HG03045 (cell line): ENCODE results near the gene PPIA.
"Not testable (repeated sequence)": the region's sequence is repeated elsewhere in the genome, so short reads cannot be mapped to it uniquely, and the experiment has no call there.

ENCODE experiments used
- ATAC-seq: cut with Tn5 transposase; IDR thresholded peaks from one replicate; pipeline ENCODE4 v1.9.1; 2021; ENCODE audit warnings: mild to moderate bottlenecking, moderate library complexity; ENCODE audit not compliant: unreplicated experiment

Gene PPIA

DNA sequence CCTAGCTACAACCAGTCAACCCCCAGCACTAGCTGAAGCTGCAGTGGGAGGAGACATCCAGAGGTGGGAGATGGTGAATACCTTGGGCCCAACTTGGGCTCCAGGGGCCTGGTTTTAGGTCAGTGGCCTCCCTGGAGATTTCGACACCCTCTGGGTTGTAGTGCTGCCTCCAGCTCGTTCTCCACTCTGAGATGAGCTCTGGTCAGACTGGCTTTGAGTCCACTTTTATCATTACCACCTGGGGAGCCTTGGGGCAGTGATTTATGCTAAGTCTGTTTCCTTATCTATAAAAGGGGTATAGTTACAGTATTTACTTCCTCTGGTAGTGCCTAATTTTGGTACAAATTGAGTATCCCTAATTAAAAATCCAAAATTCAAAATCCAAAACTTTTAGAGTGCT is 22.8 kb downstream of the PPIA start:
- no peak for ATAC-seq

DNA sequence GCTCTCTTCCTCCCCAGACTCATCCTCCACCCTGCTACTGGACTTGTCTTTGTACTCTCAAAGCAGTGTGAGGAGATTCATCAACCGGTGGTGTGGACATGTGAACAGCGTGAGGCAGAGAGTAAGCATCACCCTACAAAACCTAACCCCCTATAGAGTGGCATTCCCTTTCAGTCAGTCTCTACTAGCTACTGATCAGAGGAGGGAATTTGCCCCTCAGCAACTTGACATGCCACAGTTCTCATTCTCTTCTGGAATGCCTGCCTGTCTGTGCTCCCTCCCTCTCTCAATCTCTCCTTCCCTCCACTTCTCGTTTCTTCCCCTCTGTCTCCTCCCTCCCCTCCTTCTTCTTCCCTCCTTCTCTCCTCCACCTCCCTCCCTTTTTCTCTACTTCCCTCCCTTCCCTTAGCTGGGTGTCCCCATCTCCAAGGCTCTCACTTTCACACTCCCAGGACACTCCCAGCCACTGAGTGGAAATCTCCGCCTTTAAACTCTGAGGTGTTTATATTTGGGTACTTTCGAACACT is 26.8 kb downstream of the PPIA start:
- no peak for ATAC-seq

- ATAC-seq: no peak
These were observed 28.5 kb downstream of the PPIA start for GRCh38 chr7:44824894-44825526.

DNA sequence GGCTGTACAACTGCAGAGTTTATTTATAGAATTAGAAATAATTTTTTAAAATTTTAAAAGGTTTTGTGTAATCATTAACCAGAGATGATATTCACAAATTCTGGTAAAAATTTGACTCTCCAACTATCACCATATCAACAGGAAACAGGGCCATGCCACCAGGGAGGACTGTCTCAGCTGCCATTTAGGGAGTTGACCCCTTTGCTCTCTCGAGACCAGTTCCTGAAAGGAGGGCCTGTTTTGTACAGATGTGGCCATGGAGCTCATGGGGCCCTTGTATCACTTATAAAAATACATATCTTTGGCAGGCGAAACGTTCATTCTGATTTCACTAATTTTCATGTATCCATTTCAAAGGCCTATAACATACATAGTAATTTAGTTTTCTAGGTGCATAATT is 31.1 kb downstream of the PPIA start:
- ATAC-seq: no peak

- no peak for ATAC-seq
These were observed 42.3 kb downstream of the PPIA start for GRCh38 chr7:44838751-44839150.

GRCh38 chr7:44842675-44843074 is 46.2 kb downstream of the PPIA start:
- not testable (repeated sequence) for ATAC-seq

DNA sequence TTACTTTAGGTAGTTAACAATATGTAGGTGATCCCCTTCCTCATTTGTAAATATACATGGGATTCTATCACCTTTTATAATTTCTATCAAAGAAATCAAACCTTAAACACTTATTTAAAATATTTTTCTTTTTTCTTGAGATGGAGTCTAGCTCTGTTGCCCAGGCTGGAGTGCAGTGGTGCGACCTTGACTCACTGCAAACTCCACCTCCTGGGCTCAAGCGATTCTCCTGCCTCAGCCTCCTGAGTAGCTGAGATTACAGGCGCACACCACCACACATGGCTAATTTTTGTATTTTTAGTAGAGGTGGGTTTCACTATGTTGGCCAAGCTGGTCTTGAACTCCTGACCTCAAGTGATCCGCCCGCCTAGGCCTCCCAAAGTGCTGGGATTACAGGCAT is 47.0 kb downstream of the PPIA start:
- not testable (repeated sequence) for ATAC-seq

GRCh38 chr7:44845451-44845850 is 49.0 kb downstream of the PPIA start:
- no peak for ATAC-seq

DNA sequence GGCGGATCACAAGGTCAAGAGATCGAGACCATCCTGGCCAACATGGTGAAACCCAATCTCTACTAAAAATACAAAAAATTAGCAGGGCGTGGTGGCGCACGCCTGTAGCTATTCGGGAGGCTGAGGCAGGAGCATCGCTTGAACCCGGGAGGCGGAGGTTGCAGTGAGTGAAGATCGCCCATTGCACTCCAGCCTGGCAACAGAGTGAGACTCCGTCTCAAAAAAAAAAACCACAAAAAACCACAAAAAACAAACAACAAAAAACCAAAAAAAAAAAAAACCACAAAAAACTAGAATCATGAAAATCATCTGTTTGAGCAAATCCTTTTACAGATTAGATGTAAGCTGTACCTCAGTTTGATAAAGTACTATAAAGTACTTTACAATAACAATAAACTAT is 49.9 kb downstream of the PPIA start:
- not testable (repeated sequence) for ATAC-seq

- no peak for ATAC-seq
These were observed 50.5 kb downstream of the PPIA start for GRCh38 chr7:44846816-44847508.

DNA sequence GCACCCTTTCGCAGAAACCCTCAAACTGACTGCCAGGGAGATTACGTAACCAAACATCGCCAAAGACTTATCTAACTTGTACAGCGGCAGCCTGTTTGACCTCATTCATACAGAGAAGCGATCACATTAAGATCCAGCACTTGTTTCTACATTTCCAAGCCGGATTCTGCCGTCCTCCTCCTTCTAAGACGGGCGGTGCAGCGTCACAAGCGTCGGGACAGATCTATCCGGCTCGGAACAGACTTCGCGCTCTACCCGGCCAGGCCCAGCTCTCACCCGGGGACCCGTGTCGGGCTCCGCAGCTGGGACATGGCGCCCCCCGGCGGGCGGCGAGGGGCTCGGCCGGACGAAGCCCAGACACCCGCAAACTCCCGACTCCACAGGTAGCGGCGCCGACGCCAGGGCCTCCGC is 51.0 kb downstream of the PPIA start:
- peak; percentile 70 for ATAC-seq

DNA sequence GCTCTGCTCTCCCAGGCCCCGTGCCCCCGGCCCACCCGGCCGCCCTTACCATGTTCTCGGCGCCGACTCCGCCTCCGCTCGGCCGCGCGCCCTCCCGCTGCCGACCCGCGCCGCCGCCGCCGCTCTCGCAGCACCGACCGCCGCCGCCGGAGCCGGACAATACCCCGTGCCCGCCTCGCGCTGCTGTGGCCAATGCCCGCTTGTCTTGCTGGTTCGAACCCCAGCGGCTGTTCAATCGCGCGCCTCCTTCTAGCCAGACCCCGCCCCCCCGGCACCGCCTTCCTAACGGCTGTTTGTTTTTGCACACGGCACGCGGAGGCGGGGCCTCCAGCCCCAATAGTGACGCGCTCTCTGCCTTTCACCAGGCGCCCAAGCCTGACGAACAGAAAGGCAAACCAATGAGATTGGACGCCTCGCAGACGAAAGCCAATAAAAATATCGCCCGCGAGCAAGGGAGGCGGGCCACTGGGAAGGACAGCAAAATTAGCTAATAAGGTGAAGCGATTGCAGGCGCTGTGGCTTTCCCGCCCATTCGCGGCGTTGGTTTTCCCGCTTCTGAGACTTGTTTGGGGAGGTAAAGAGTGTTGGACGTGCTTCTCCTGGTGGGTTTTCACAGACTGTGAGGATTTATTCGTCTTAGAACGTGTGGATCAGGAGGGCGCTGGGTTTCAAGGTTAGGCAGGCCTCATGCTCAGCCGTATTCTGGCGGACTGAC is 51.6 kb downstream of the PPIA start, which contains the start of gene H2AZ2:
H2AZ2 (minus strand) TSS at position 168 of the 715 bp plus-strand sequence; CDS start at position 52, 116 bp downstream.
- ATAC-seq: peak; percentile 85

- ATAC-seq: no peak
These were observed 52.9 kb downstream of the PPIA start for GRCh38 chr7:44849259-44849884.

- ATAC-seq: no peak
These were observed 53.5 kb downstream of the PPIA start for GRCh38 chr7:44849885-44850544.

- ATAC-seq: no peak
These were observed 56.1 kb downstream of the PPIA start for GRCh38 chr7:44852590-44852989.
